Suppressor macrophage (primary cell): Measurements from ENCODE around the gene KASH5.

Experiments
- DNase-seq, 4 experiments: peaks; one replicate each; pipeline ENCODE4 v3.0.0-alpha.2; 2020 to 2022
- total RNA-seq, 17 experiments: gene quantifications; one replicate each; lab custom pipeline; 2026; ENCODE audit warnings: mixed read lengths in 6 of 17, inconsistent platforms in 3 of 17; lab: John Stamatoyannopoulos, UW

Gene KASH5
- total RNA-seq = 0 to 3.3 (median 0.05) reads per million in 17 experiments

DNA sequence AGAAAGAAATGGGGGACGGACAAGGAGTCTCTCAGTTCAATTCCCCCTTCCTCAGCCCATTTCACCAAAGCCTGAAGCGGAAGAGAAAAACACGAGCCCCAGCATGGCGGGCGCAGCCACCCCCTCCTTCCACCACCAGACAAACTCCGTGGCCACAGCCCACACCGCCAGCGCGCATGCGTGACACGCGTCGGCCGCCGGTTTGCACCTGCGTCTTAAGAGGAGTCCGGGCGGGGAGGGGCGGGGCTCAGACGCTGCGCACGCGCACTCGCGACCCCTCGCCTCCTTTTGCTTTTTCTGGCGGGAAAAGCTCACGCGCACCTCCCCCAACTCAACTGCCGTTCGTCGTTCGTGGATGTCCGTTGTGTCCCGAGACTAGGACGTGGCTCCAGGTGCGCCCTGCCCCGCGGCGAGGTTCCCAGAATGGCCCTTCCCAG, at the start of gene KASH5:
TSS of gene KASH5 (plus strand) at position 314 of the 437 bp plus-strand sequence. CDS start 2,635 bp downstream, outside the sequence.
- peak; percentile 85 to 89 (median 88) for DNase-seq

- DNase-seq = no peak
These were observed 49.3 kb upstream of the KASH5 start for GRCh38 chr19:49338691-49339300.

GRCh38 chr19:49339301-49340068, 48.6 kb upstream of the KASH5 start:
- DNase-seq = no peak

DNA sequence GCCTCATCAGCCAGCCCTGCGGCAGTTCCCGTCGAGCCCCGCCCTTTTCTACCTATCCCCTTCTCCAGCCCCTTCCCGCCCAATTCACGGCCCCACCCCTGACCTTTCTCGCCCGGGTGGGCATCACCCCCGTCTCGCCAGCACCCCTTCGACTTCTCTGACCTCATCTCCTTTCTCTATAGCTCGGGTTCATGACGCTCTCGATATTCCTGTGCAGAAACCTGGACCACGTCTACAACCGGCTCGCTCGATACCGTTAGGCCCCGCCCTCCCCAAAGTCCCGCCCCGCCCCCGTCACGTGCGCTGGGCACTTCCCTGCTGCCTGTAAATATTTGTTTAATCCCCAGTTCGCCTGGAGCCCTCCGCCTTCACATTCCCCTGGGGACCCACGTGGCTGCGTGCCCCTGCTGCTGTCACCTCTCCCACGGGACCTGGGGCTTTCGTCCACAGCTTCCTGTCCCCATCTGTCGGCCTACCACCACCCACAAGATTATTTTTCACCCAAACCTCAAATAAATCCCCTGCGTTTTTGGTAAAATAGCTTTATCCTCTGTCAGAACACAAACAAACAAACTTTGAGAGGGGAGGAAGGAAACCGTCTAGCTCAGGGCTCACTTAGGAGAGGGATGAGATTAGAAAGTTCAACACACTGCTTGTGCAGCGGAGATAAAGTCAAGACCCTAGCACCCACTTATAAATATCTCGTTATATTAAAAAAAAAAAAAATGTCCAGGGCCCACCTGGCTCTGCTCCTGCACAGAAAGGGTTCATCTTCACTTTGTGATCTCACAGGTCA, 47.8 kb upstream of the KASH5 start:
- DNase-seq = peak in 3 of 4 experiments; percentile 32 to 56 (median 37)

DNA sequence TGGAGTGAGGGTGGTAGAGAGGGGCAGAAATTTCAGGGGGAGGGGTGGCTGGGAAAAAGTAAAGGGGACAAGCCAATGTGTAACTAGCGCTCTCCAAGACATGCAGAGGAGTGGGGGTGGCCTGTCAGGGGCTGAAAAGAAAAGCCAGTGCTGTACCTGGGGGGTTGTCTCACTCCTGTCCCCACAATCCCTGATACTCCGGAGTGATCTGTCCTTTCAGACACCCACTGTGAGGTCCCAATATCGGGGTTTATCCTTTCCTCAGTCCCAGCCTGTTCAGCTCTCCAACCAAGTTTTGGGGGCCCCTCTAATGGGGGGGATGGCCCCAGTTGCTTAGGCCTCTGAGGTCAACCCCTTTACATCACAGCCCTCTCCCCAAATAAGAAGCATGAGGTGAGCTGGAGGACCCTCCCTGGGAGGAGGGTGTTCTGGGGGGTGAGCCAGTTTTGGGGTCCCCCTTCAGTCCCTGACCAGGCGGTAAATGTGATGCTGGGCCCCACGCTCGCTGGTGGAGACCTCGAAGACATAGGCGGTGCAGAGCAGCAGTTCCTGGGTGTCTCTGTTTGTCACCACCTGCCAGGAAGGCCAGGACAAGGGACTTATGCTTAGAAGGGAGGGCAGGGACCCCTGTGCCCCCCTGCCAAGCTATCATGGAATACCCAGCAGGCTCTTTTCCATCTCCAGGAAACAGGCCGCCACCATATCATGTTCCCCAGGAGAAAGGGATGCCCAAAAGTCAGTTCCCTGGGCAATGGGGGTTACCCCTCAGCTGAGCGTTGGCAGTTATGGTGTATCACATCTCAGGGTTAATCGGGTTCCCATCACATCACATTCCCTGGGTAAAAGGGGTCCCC, 47.0 kb upstream of the KASH5 start:
- no peak for DNase-seq

DNA sequence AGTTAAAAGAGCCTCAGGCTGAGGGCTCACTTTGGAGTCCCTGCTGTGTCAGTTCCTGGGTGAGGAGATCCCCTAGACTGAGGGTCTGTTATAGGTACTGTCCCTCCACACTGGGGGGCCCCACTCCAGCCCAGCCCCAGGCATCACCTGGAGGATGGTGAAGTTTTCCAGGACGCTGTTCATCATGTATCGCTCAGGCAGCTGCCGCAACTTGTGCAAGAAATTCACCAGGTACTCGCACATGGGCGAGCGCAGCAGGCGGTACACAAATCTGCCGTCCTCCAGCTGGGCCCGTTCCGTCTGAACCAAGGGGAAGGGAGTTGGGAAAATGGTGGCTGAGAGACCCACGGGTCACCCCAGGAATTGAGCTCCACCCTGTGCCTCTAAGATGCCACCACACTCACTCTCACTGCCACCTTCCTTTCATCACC, 45.7 kb upstream of the KASH5 start:
- no peak for DNase-seq

- DNase-seq = no peak
These were observed 44.9 kb upstream of the KASH5 start for GRCh38 chr19:49343123-49343522.

GRCh38 chr19:49344505-49345423, 43.3 kb upstream of the KASH5 start:
- no peak for DNase-seq

DNA sequence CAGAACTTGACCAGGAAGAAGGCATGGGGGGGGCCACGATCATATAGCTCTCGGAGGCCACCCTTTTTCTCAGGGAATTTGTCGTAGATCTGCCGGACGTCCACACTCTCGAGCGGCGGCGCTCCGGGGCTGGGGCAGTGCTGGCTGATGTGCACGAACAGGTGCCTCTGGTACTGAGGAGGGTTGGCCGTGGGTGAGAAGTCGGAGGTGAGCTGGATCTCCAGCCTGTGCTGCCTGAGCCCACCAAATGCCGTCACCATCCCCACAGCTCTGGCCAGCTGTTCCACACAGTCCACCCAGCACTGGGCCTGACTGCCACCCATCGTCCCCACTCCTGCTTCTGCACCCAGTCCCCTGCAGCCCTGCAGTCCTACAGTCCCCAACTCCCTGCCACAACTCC, 40.9 kb upstream of the KASH5 start:
- no peak for DNase-seq

DNA sequence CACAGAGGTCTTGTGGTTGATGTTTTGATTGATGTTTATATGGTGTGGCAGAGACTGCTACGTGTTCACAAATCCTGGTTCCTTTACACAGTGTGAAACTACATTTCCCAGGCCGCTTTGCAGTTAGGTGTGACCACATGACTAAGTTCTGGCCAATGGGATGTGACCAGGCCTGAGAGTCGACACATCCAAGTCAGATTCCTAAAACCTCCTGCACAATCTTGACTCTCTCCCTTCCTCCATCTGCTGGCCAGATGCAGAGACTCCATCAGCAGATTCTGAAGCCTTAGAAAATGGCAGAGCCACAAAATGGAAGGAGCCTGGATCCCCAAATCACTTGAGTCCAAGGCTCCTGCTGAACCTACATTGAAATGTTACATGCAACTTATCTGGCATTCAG, 40.2 kb upstream of the KASH5 start:
- DNase-seq = peak; percentile 26 to 51 (median 50)

- no peak for DNase-seq
These were observed 39.5 kb upstream of the KASH5 start for GRCh38 chr19:49348305-49349189.

DNA sequence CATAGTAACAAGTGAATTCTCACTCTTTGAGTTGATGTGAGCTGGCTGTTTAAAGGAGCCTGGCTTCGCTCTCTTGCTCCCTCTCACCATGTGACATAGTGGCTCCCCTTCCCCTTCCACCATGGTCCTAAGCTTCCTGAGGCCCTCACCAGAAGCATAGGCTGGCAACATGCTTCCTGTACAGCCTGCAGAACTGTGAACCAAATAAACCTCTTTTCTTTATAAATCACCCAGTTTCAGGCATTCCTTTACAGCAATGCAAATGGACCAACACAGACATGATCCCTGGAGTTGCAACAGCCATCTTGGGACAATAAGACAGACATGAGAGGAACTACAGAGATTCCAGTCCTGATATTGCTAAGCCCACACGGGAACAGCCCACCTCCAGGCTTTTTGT, 38.5 kb upstream of the KASH5 start:
- DNase-seq = no peak

- DNase-seq = peak; percentile 27 to 71 (median 58)
These were observed 32.1 kb upstream of the KASH5 start for GRCh38 chr19:49355909-49356353.

DNA sequence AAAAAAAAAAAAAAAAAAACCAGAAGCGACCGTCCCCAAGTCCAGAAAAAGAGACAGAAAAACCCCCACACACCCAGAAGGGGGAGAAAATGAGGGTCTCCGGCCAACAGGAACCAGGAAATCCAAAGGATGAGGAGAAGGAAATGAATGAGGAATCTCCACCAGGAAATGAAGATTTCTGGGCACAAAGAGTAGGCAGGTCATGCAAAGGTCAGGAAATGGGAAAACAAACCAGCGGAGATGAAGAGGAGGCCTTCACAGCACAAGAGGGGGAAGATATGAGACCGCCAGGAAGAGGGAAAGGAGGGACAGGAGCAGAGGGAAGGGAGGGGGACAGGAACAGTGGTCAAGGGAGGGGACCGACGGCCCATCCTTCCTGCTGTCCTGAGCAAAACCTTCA, 31.7 kb upstream of the KASH5 start:
- no peak for DNase-seq

DNA sequence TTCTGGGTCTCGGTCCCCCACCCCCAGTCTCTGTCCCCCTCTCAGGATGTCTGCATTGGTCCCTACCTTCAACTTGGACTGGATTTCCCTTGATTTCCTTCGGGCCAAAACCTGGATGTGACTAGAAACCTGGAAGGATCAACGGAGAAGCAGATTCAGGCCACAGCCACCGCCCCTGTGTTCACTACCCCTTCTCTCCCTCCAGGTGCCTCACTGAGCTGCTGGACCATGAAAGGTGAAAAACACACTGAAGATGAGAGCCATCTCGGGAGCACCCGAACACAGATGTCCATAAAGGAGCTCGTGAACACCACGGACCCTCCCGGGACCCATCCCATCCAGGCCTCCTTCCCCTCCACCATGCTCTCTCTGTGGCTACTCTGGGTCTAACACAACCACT, 30.9 kb upstream of the KASH5 start:
- no peak for DNase-seq

GRCh38 chr19:49359851-49360820, 27.9 kb upstream of the KASH5 start:
- DNase-seq = no peak

- no peak for DNase-seq
These were observed 26.5 kb upstream of the KASH5 start for GRCh38 chr19:49361438-49362047.
